Stimulated activated naive CD8-positive, alpha-beta T cell treated with anti-CD3 and anti-CD28 coated beads, Interleukin-15, Interleukin-2, amounts not matched to agents 100 ng/mL and 50 ng/mL, for 24 hours (primary cell): ENCODE measurements around the gene MYO10.

Source experiments
- H3K27ac Mint-ChIP-seq: one replicate; pipeline ENCODE4 v1.8.0; 2021; ENCODE audit warnings: mild to moderate bottlenecking, mixed read lengths
- H3K27me3 Mint-ChIP-seq: one replicate; pipeline ENCODE4 v1.8.0; 2021; ENCODE audit warnings: mixed read lengths
- H3K36me3 Mint-ChIP-seq: one replicate; pipeline ENCODE4 v1.8.0; 2021; ENCODE audit warnings: low read depth, mixed read lengths
- H3K4me1 Mint-ChIP-seq: one replicate; pipeline ENCODE4 v1.8.0; 2021; ENCODE audit warnings: low read depth, mixed read lengths
- H3K4me3 Mint-ChIP-seq: one replicate; pipeline ENCODE4 v1.8.0; 2021; ENCODE audit warnings: mild to moderate bottlenecking, mixed read lengths
- H3K9me3 Mint-ChIP-seq: one replicate; pipeline ENCODE4 v1.8.0; 2021; ENCODE audit warnings: mixed read lengths

The MYO10 gene

DNA sequence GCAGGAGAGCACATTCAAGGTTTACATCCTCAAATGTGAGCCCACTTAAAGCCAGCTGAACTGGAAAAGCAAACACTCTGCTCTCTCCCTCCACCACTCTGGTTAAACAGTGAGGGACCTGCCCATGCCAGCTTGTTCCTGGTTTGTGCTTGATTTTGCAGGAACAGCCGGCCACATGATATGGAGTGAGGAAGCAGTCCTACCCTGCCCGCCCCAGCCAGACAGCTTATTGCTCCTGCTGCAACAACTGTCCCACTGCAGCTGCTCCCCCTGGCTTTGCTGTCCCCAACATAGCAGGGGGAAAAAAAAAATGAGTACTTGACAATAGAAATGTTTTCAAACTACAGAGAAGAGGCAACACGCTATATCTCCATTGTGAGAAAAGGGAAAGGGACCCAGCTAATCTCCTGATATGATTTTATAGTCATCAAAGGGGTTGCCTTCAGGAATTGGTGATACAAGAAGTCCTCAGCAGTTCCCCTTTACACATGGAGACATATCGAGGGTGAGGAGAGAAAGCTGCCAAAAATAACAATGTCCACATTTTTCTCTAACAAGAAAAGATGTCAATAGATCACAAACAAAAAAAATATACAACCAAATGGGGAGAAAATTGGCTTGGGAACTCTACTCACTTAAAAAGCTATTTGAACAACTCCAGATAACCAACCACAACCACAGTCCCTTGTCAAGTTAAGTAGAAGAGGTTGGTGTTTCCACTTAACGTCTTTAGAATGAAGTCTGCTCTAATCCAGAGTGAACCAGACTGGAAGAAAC is 4.6 kb downstream of the MYO10 start:
- H3K4me1 Mint-ChIP-seq = peaks cover 15% of the 10 kb centered on the region
- no peak overlapping the region for H3K27ac Mint-ChIP-seq
- H3K27me3 Mint-ChIP-seq = peaks cover 56% of the 10 kb centered on the region
- H3K36me3 Mint-ChIP-seq = no peaks in the 10 kb centered on the region
- no peaks in the 10 kb centered on the region for H3K9me3 Mint-ChIP-seq
- no peak overlapping the region for H3K4me3 Mint-ChIP-seq

DNA sequence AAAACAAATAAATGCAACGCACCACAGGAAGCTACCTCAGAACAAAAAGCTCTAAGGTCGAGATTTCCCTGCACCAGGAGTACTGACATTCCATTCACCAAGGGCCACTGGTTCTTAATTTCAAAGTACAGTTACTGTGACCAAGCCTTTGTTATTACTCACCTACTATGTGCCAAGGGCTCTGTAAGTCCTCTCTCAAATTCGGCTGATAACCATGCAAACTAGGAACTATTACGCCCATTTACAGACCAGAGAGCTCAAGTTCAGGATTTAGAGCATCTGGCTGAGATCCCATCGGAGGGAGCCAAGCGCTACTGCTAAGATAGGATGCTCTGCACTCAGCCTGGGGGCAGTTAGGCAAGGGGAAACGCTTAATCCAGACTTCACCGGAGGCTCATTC is 5.6 kb downstream of the MYO10 start:
- Mint-ChIP-seq H3K4me1 (peaks cover 8% of the 10 kb centered on the region), H3K27ac (no peak overlapping the region), H3K27me3 (peaks cover 50% of the 10 kb centered on the region), H3K9me3 (no peaks in the 10 kb centered on the region), H3K4me3 (no peak overlapping the region), H3K36me3 (no peaks in the 10 kb centered on the region)

GRCh38 chr5:16929831-16930230 is 6.3 kb downstream of the MYO10 start:
- Mint-ChIP-seq H3K27ac (no peak overlapping the region), H3K9me3 (no peaks in the 10 kb centered on the region), H3K27me3 (peaks cover 45% of the 10 kb centered on the region), H3K4me1 (peaks cover 4% of the 10 kb centered on the region), H3K4me3 (no peak overlapping the region), H3K36me3 (no peaks in the 10 kb centered on the region)

DNA sequence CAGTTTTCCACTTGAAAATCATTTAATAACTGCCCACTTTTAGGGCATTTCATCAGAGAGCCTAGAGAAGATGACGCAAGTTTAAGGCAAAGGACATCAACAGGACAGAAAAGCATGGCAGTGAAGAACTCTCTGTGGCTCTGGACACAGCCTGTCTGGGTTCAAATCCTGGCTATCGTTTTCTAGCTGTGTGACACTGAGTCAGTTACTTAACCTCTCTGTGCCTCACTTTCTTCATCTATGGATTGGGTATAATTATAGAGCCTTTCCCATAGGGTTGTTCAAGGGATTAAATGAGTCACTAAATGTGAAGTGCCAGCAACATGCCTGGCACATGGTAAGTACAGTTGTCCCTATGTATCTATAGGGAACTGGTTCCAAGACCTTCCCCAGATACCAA is 6.7 kb downstream of the MYO10 start:
- peaks cover 40% of the 10 kb centered on the region for H3K27me3 Mint-ChIP-seq
- no peaks in the 10 kb centered on the region for H3K36me3 Mint-ChIP-seq
- no peaks in the 10 kb centered on the region for H3K9me3 Mint-ChIP-seq
- H3K4me3 Mint-ChIP-seq = no peak overlapping the region
- no peaks in the 10 kb centered on the region for H3K4me1 Mint-ChIP-seq
- H3K27ac Mint-ChIP-seq = no peak overlapping the region

GRCh38 chr5:16927613-16928012 is 8.5 kb downstream of the MYO10 start:
- H3K9me3 Mint-ChIP-seq = no peaks in the 10 kb centered on the region
- no peaks in the 10 kb centered on the region for H3K36me3 Mint-ChIP-seq
- peaks cover 23% of the 10 kb centered on the region for H3K27me3 Mint-ChIP-seq
- H3K27ac Mint-ChIP-seq = no peak overlapping the region
- no peaks in the 10 kb centered on the region for H3K4me1 Mint-ChIP-seq
- H3K4me3 Mint-ChIP-seq = no peak overlapping the region

- Mint-ChIP-seq H3K27me3 (peaks cover 11% of the 10 kb centered on the region), H3K4me3 (no peak overlapping the region), H3K4me1 (no peaks in the 10 kb centered on the region), H3K36me3 (no peaks in the 10 kb centered on the region), H3K27ac (no peak overlapping the region), H3K9me3 (no peaks in the 10 kb centered on the region)
These were observed 9.7 kb downstream of the MYO10 start for GRCh38 chr5:16926417-16926816.

- Mint-ChIP-seq H3K27ac (no peak overlapping the region), H3K36me3 (no peaks in the 10 kb centered on the region), H3K9me3 (peaks cover 3% of the 10 kb centered on the region), H3K27me3 (no peaks in the 10 kb centered on the region), H3K4me3 (no peak overlapping the region), H3K4me1 (no peaks in the 10 kb centered on the region)
These were observed 11.9 kb downstream of the MYO10 start for GRCh38 chr5:16924206-16924605.

GRCh38 chr5:16922430-16922829 is 13.7 kb downstream of the MYO10 start:
- Mint-ChIP-seq H3K27me3 (no peaks in the 10 kb centered on the region), H3K4me3 (no peak overlapping the region), H3K27ac (no peak overlapping the region), H3K36me3 (no peaks in the 10 kb centered on the region), H3K9me3 (peaks cover 3% of the 10 kb centered on the region), H3K4me1 (no peaks in the 10 kb centered on the region)

GRCh38 chr5:16921211-16921610 is 14.9 kb downstream of the MYO10 start:
- no peaks in the 10 kb centered on the region for H3K36me3 Mint-ChIP-seq
- peaks cover 3% of the 10 kb centered on the region for H3K9me3 Mint-ChIP-seq

GRCh38 chr5:16920109-16920816 is 15.8 kb downstream of the MYO10 start:
- Mint-ChIP-seq H3K9me3 (peaks cover 3% of the 10 kb centered on the region), H3K27me3 (no peaks in the 10 kb centered on the region), H3K27ac (no peak overlapping the region), H3K36me3 (no peaks in the 10 kb centered on the region), H3K4me1 (no peaks in the 10 kb centered on the region), H3K4me3 (no peak overlapping the region)

More at GRCh38 chr5:16921211-16921610, 14.9 kb downstream of the MYO10 start:
- no peaks in the 10 kb centered on the region for H3K4me1 Mint-ChIP-seq
- H3K27me3 Mint-ChIP-seq = no peaks in the 10 kb centered on the region
- H3K27ac Mint-ChIP-seq = no peak overlapping the region
- no peak overlapping the region for H3K4me3 Mint-ChIP-seq

DNA sequence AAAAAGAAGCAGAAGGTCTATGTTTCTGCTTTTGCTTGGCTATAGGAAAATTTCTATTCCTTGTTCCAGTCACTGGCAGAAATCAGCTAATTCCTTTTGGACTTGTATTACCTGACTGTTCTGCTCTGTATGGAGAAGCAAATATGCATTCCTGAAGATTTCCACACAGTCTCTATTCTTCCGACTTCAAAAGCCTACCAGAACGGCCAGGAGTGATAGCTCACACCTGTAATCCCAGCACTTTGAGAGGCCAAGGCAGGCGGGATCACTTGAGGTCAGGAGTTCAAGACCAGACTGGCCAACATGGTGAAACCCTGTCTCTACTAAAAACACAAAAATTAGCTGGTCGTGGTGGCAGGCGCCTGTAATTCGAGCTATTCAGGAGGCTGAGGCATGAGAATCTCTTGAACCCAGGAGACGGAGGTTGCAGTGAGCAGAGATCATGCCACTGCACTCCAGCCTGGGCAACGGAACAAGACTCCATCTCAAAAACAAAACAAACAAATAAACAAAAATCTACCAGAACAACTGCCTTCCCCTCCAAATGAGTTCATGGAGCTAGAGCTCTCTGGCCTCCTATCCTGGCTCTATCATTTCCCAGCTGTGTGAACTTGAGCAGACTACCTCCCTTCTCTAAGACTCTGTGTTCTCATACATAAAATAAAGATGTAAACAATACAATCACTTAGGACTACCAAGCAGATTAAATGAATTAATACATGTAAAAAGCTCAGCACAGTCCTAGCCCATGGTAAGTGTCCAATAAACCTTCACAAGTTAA is 17.0 kb downstream of the MYO10 start:
- Mint-ChIP-seq H3K36me3 (no peaks in the 10 kb centered on the region), H3K9me3 (peaks cover 3% of the 10 kb centered on the region), H3K4me3 (no peak overlapping the region), H3K27me3 (no peaks in the 10 kb centered on the region), H3K4me1 (no peaks in the 10 kb centered on the region), H3K27ac (no peak overlapping the region)

GRCh38 chr5:16918156-16918555 is 17.9 kb downstream of the MYO10 start:
- H3K4me3 Mint-ChIP-seq = no peak overlapping the region
- H3K9me3 Mint-ChIP-seq = peaks cover 3% of the 10 kb centered on the region
- no peaks in the 10 kb centered on the region for H3K27me3 Mint-ChIP-seq
- H3K36me3 Mint-ChIP-seq = no peaks in the 10 kb centered on the region
- H3K27ac Mint-ChIP-seq = no peak overlapping the region
- H3K4me1 Mint-ChIP-seq = no peaks in the 10 kb centered on the region

DNA sequence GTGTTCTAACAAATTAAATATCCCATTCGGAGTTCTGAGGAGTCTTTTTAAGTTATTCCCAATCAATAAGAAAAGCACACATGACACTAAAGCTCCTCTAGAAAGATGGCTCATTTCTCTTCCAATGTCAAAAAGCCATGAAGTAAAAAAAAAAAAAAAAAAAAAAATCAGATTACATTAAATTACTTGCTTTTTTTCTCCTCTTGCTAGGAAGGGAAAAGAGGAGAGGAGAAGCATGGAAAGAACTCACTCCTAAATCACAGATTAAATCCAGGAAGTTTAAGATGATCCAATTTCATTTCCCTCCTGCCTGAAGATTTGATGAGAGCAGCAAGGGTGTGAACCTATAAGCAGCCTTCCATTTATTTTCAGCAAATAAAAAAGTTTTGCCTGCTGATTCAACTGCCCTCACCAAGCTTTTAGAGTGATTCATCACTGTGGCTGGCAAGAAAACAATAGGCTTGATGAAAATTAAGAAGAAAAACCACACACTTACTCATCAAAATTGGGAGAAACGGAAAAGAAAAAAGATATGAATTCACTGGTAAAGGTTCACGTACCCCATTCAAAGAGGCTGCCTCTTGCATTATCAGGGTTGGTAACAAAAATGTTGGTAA is 19.7 kb downstream of the MYO10 start:
- Mint-ChIP-seq H3K9me3 (peaks cover 3% of the 10 kb centered on the region), H3K4me3 (no peak overlapping the region), H3K36me3 (no peaks in the 10 kb centered on the region), H3K4me1 (no peaks in the 10 kb centered on the region), H3K27me3 (no peaks in the 10 kb centered on the region), H3K27ac (no peak overlapping the region)

- no peaks in the 10 kb centered on the region for H3K4me1 Mint-ChIP-seq
- H3K4me3 Mint-ChIP-seq = no peak overlapping the region
- H3K9me3 Mint-ChIP-seq = peaks cover 3% of the 10 kb centered on the region
- H3K27me3 Mint-ChIP-seq = no peaks in the 10 kb centered on the region
- no peak overlapping the region for H3K27ac Mint-ChIP-seq
- no peaks in the 10 kb centered on the region for H3K36me3 Mint-ChIP-seq
These were observed 21.5 kb downstream of the MYO10 start for GRCh38 chr5:16914584-16914983.

DNA sequence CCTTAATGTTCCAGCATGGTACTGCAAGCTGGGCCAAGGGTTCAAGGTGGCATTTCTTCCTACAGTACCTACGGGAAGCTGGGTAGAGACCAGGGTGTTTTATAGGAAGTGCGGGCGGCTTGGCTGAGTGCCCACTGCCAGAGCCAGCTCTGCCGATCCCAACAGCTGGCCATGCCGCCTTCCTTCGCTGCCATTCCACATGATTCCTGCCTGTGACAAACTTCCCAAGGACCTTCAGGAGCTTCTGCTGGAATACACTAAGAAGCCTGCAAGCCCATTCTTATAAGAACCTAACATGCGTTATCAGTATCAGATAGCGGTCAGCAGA is 22.0 kb downstream of the MYO10 start:
- no peaks in the 10 kb centered on the region for H3K4me1 Mint-ChIP-seq
- no peak overlapping the region for H3K27ac Mint-ChIP-seq
- no peaks in the 10 kb centered on the region for H3K27me3 Mint-ChIP-seq
- no peaks in the 10 kb centered on the region for H3K9me3 Mint-ChIP-seq
- H3K4me3 Mint-ChIP-seq = no peak overlapping the region
- H3K36me3 Mint-ChIP-seq = no peaks in the 10 kb centered on the region
